NCI-H1417 treated with DMSO at 0.1 percent for 48 hours (cell line): Measurements from ENCODE around the gene HHIPL1.

ENCODE experiments used
- DNase-seq: peaks from one replicate; lab custom pipeline; 2025; lab: John Stamatoyannopoulos, UW

The HHIPL1 gene

DNA sequence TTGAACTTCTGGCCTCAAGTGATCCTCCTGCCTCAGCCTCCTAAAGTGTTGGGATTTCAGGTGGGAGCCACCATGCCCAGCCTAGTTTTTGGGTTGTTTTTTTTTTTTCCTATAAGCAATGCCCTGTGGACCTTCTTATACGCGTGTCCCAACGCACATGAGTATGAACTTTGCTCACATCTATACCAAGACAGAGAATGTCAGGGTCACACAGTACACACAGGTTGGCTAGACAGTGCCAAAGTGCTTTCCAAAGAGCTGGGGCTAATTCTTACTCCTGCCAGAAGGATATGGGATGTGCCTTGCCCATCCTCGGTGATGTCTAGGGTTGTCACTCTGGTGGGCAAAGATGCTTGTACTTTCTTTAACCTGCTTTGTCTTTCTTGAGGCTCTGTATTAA lies 33.3 kb upstream of the HHIPL1 start:
- no peak for DNase-seq

DNA sequence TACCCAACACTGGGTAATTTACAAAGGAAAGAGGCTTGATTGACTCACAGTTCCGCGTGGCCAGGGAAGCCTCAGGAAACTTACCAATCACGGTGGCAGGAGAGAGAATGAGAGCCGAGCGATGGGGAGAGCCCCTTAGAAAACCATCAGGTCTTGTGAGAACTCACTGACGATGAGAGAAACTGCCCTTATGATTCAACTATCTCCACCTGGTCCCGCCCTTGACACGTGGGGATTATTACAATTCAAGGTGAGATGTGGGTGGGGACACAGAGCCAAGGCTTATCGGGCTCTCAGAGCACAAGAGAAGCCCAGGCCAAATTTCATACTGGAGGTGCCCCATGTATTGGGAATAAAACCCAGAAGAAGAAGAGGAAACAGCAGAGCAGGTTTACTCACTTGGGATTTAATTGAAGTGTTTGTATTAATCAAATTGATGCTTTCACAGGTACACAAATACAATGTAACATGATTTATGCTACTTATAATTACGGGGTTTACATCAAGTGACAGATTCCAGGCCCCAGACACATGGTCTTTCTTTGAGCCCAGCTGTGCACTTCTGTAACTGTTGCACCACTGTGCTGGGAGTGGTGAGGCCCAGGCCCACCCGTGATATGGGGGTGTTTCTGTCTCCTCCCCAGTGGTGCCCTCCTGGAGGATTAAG lies 32.7 kb upstream of the HHIPL1 start:
- peak; percentile 92 for DNase-seq

DNA sequence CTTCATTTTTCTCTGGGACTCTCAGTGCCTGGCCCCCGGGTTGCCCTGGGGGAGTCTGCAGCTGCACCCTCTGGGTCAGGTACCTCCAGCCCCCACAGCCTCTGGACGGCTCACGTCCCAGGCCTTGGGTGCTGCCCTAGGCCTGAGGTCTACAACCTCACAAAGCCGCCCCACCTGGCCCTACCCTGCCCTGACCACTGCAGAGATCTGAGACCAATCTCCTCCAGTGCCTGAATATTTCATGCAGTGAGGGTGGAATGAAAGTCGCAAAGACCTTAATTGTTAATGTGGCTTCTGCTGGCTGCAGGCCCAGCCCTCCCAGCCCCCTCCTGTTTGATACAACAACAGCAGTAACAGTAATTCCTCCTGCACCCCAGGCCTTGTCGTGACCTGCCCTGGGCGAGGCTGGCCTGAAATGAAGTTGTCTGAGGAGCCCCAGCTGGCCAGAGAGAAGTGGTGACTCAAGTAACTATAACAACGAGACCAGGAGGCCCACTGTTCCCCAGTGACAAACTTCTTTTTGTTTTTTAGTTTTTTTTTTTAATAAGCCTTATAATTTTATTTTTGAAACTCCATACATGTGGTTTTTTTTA lies 32.1 kb upstream of the HHIPL1 start:
- no peak for DNase-seq

DNA sequence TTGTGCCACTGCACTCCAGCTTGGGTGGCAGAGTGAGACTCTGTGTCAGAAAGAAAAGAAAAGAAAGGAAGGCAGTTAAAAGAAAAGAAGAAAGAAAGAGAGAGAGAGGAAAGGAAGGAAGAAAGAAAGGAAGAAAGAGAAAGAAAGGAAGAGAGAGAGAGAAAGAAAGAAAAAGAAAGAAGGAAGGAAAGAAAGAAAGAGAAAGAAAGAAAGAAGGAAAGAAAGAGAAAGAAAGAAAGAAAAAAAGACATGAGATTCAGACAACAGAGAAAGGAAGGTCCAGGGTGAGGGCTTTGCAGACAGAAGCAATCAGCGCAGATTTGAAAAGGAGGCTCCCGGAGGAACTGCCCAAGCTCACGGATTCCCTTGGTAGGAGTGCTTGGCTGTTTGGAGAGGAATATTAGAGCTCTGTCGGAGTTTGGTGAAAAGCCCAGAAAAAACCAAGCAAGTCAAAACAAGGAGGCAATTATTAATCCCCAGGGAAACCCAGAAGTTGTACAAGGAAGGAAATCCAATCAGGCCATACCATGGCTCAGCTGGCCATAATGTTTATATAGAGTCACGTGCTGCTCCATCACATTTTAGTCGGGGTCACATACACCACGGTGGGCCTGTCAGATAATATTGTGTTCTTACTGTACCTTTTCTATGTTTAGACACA lies 29.3 kb upstream of the HHIPL1 start:
- no peak for DNase-seq

DNA sequence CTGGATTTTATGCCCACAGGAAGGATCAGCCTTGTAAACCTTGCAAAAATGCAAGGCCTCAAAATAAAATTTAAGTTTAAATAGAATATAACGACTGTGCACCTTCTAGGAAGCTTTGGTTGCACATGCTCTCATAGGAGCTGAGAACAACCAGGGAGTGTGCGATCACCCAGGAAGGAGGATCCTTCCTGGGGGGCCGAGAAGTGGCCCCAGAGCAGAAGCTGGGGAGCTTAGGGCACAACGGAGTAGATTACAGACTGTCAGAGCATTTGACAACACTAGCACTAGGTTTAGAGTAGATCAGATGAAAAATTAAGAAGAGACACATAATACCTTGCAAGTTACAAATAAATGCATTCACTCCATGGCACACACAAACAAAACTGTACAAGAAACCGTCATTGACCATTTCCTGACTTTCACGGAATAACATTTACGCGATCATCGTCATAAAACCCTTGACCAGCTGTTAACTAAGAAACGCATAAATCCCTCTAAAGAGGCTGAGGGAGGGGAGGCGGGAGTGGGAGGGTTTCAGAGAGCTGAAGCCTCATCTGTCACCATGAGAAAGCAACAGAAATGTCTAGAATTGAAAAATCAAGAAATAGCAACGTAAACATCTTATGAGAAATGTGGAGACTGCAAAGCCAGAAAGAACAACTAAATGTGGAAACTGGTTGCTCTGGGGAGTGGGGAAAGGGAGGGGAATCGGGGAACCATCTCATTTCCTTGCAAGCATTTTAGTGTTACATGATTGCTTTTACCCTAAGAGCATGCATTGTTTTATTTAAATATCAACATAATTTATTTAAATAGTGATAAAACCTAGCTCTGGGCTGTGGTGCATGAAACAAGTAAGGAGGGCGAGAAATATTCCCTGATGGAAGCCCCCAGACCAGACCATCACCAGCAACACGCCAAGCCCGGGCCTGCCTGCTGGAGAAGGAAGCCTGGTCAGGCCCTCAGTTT lies 27.8 kb upstream of the HHIPL1 start:
- no peak for DNase-seq

DNA sequence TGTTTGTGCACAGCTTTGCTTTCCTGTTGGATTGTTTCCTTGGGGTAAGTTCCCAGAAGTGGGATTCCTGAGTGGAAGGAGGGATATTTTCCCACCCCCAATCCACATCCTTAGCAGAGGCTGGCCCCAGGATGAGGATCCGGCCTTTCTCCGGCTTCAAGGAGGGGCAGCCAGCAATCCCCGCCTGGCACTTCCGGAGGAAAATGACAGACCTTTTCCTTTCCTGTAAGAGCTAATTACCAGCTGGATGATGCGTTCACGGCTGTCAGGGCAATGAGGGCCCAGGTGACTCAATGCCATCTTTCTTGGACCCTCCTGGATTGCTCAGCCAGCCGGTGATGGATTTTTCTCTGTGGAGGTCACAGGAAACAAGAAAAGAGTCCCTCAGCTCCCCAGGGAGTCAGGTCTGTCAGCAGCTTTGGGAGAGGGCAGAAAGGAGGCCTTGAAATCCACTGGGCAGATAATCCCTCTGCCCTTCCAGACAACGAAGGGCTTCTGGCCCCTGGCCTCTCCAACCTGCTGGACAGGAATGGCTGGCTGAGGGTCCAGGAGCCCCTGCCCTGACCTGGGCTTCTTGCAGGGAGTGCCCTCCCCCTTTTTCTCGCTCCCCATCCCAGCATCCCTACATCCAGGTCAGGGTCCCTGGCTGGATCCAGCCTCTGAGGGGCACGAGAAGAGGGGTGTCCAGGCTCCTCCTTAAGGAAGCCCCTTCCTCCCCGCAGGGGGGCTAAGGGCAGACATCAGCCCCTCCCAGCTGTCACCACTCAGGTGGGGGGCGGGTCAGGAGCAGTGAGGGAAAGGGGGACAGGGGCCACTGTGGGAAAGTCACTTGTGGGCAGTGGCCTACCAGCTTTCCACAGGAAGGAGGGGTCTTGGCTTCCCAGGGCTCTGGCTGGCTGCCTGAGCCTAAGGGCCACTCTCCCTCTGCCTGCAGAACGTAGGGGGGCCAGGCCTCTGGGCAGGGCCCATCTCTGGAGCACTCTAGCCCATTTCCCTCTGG lies 24.8 kb upstream of the HHIPL1 start:
- no peak for DNase-seq

DNA sequence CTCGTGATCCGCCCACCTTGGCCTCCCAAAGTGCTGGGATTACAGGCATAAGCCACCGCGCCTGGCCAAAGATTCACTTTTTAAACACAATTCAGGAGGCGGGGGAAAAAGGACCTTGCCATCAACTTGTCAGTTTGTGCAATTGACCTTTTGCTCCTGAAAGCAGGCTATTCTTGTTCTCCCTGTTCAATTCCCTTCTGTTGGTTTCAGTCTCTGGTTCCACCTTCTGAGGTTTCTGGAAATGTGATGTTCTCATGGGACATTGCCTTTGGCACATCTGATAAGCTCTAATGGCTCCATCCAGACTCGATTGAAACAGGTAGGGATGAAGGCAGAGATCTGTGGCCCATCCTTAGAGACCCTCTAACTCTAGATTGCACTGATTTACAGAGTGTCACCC lies 23.0 kb upstream of the HHIPL1 start:
- DNase-seq, result no peak

DNA sequence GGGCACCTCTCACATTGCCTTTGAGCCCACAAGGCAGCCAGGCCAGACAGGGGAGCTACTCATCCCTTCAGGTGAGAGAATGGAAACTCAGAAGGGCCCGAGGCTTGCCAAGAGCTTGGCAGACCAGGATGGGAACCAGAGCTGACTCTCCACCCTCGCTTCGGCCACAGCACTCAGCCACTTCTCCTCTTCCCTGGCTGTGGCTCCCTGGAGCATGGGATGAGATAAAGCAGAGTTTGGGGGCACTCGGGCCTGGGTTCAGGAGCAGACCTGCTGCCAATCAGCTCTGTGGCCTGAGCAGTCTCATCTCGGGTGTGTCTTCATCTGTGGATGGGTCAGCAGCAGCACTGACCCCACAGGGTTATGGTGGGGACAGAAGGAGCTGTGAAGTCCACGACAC lies 20.9 kb upstream of the HHIPL1 start:
- no peak for DNase-seq

DNA sequence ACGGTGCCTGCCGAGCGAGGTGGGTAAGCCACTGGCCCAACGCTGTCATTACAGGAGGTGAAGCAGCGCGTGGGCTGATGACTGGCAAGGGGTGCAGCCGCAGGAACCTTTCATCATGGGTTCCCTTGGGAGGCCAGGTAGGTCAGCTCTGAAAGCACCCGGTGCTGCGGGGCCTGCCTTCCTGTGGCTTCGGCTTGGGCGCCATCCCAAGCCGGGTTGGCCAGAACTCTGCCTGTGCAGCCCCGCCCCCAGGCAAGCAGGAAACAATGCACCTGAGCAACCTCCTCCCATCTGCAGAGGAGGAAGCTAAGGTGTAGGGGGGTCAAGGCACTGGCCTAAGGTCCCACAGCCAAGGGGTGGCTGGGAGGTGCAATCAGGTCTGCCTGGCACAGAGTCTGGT lies 20.0 kb upstream of the HHIPL1 start:
- DNase-seq, result no peak

DNA sequence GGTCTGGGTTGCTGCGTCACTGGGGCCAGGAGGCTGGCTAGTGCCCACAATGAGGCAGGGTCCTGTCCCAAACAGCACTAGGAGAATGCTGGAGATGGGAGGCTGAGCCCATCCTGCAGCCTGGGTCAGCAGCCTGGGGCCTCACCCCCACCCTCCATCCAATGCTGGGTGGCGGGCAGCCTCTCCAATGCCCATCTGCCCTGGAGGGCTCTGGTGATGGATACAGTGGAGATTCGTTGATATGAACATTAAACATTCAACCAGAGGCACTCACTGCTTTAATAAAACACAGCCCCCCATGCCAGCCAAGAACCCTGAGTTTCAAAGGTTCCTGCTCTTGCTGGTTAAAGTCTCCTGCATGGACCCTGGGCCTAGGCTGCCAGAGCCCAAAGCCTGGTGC lies 19.5 kb upstream of the HHIPL1 start:
- DNase-seq, result no peak

DNA sequence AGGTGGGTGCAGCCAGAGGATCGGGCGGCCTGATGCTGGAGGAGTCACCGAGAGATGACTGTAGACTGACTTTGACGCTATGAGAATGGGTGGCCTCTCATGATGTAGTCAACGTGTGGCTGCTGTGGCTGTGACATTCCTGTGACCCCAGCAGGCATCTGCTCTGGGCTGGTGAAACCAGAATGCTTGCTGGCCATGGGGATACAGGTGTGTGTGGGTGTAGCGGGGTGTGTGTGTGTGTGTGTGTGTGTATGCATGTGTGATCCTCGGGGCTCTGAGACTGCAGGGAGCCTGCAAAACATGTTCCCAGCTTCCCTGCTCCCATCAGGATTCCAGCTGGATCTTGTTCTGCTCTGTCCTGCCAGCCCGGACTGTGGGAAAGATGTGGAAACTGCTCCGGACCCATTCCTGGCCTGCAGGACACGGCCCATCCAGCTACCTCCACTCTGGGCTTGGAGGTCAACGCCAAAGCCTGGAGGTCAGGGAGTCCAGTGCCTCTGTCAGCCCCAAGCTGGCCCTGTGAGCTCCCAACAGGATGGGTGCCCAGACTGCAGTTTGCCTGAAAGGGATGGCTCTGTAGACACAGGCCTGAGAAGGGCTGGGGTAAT lies 18.8 kb upstream of the HHIPL1 start:
- no peak for DNase-seq

DNA sequence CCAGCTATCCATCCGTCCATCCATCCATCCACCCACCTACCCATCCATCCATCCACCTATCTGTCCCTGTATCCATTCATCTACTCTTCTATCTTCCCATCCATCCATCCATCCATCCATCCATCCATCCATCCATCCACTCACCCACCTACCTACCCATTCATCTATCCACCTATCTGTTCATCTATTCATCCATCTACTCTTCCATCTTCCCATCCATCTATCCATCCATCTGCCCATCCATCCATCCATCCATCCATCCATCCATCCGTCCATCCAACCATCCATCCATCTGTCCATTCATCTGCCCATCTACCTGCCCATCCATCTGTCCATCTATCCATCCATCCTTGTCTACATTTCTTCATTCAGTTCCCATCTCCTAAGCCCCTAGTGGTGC lies 17.8 kb upstream of the HHIPL1 start:
- no peak for DNase-seq

DNA sequence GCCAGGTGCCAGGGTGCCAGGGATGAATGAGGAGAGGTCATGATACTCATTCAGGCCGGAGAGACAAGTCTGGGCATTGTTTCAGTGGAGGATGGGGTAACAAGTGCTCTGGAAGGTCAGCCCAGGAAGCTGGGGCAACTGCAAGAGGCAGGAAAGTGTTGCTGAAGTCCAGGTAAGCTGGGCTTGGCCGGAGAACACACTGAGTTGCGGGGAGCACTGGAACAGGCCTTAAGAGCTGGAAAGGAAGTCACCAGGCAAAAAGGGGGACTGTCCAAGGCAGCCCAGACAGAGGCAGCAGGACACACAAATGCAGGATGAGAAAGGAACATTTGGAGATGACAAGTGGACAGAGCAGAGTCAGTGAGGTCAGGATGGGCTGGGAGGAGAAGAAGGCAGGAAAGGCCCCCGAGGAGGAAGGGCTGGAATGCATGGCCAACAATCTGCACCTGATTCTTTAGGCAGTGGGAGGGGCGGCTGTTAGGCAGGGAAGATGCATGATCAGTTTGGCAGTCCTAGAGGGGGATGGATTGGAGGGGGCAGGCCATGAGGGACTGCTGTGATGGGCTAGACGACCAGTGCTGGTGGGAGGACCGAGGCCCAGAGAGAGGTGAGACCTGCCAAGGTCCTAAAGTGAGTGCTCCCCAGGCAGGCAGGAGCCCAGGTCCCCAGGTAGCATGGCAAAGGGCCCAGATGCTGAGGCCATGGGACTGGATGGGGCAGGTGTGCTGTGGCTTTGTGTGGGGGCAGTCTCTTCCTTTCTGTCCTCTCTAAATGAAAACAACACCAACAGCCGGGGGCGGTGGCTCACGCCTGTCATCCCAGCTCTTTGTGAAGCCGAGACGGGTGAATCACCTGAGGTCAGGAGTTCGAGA lies 17.2 kb upstream of the HHIPL1 start:
- DNase-seq, result no peak

DNA sequence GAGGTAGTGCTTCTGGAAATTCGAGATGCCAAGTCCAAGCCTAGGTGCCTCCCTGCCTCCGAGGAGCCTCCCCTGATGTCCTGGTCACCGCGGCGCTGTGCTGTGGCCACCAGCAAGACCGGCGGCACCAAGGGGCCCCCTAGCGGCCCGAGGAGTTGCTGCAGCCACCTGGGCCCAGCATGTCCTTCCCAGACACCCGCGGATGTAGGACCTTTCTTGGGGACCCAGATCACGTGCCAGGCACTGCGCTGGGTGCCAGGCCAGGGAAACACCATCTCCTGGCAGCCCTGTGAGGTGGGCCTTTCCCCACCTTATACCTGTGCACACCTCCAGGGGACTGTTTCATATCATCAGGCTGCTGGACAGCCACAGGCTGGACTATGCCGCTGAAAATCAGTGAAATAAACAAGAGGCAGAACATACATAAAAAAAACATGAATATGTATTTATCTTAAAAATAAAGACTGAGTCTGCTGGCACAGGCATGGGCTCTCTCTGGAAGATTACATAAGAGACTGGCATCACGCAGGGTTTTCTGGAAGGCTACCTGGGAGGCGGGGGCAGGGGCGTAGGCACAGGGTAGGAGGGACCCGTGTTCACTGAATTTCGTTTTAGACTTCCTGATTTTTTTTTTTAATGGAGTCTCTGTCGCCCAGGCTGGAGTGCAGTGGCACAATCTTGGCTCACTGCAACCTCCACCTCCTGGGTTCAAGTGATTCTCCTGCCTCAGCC lies 15.9 kb upstream of the HHIPL1 start:
- peak; percentile 30 for DNase-seq

DNA sequence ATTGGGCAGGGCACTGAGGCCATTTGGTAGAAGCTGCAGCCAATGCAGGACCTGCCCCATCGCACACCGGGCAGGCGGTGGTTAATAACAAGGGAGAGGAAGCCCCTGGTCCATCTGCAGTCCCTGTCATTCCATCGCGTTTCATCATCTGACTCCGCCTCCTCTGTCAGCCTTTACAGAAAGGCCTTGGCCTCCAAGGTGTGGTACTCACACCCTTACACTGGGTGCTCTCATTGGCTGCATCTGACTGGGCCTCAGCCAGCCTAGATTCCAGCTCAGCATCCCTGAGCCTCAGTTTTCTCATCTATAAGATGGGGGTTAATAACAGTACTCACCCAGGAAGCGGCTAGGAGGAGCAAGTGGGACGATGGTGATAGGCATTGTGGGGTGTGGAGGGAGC lies 14.7 kb upstream of the HHIPL1 start:
- DNase-seq, result no peak

DNA sequence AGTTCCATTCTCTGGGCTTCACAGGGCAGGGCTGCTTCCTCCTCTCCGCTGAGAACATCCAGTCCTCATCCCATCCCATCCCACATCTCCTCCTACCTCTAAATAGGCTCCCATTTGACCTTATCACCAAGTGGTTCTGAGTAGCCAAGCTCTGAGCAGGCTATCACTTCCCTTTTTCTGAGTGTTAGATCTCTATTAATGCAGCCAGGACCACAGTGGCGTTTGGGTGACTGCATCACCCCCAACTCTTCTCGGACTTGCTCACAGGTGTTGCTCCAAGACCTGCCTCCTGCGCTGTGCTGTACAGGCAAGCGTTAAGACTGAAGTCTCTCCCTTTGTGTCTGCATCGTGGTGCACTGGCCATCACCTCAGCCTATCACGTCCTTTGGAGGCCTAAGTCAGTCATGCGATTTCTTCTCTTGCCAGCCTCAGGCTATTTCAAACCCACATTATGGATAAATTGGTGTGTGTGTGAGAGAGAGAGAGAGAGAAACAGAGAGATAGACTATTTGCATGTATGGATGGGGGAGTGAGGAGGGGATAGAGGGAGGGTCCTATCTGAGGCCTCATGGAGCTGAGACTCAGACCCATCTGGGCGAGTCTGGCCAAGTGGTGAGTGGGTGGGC lies 12.4 kb upstream of the HHIPL1 start:
- no peak for DNase-seq

DNA sequence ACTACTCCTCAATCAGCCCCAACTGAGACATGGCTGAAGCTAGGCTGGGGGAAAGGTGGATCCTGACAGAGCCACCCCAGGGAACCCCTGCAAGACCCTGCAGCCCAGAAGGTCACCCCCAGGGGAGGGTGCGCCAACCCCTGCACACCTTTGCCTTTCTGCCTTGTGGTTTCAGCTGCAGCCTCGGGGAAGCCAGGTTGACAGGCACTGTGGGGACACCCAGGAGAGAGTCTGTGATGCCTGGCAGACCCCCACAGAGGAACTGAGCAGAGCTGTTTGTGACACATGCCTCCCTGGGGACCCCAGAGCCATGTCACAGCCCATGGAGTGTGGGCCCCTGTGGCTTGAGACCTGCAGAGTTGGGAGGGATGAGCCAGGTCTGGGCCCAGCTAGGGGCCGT lies 11.8 kb upstream of the HHIPL1 start:
- no peak for DNase-seq

DNA sequence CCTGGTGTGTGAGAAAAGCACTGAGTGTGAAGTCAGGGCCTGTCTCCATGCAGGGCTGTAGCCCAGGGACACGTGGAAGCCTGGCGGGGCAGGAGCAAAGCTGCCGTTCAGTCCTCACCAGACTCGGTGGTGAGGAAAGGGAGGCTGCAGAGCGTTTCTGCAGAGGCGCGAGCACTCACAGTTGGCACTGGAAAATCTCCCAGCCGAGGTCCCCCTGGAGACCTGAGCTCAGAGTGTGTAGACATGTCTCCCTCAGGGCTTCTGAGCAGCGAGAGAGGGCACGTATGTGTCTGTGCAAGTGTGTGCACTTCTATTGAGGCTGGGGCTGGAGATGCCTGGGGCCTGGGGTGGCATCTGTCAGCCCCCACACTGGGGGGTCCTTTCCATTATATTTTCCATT lies 11.0 kb upstream of the HHIPL1 start:
- no peak for DNase-seq

DNA sequence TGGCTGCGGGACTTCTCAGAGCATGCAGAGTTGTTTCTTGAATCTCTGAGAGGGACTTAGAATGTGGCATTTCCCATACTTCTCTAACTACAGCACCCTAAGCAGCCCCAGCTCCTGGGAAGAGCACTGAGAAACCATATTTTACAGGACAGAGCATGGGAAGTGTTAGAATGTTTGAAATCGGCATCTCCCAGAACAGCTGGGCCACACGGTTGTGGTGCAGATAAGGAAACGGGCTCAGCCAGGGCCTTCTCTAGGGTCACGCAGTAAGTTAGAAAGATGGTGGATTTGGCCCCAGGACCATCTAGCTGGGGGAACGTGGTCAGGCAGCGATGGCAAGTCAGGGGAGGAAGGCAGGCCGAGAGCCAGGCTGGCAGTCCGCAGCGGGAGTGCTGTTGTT lies 10.5 kb upstream of the HHIPL1 start:
- no peak for DNase-seq
